Chondrocyte (in vitro differentiated cells): Measurements from ENCODE around the gene GABRB3. TPM values are rescaled to one million over a fixed set of nuclear protein-coding genes. Genes with fewer than 3 reads are reported as not detected.

ENCODE experiments used
- DNase-seq: peaks from one replicate; pipeline ENCODE4 v3.0.0; 2021; ENCODE audit warnings: mixed read lengths, low spot score
- H3K27ac Mint-ChIP-seq: one replicate; pipeline ENCODE4 v1.8.0; 2021; ENCODE audit warnings: mild to moderate bottlenecking, moderate library complexity, mixed read lengths; ENCODE audit not compliant: unreplicated experiment
- H3K27me3 Mint-ChIP-seq: 2 replicates; pipeline ENCODE4 v1.8.0; 2021; ENCODE audit warnings: low read depth, mixed read lengths
- H3K36me3 Mint-ChIP-seq: 2 replicates; pipeline ENCODE4 v1.8.0; 2021; ENCODE audit warnings: low read depth, mixed read lengths
- H3K4me1 Mint-ChIP-seq: 2 replicates; pipeline ENCODE4 v1.8.0; 2021; ENCODE audit warnings: low read depth, mild to moderate bottlenecking, mixed read lengths
- H3K4me3 Mint-ChIP-seq: one replicate; pipeline ENCODE4 v1.8.0; 2021; ENCODE audit warnings: mild to moderate bottlenecking, moderate library complexity, mixed read lengths; ENCODE audit not compliant: unreplicated experiment
- H3K9me3 Mint-ChIP-seq: 2 replicates; pipeline ENCODE4 v1.8.0; 2021; ENCODE audit warnings: low read depth, mixed read lengths
- total RNA-seq: library from RNA; stranded (reverse); gene quantifications from 3 replicates; pipeline ENCODE4 v1.2.1, GENCODE V29; 2021
- TF ChIP-seq, protein P1 (sequence below): fragments of 200-600 bp; sonication (generic); IDR thresholded peaks from 2 replicates; pipeline ENCODE4 v1.5.0; 2021; ENCODE audit warnings: antibody characterized with exemption, mild to moderate bottlenecking, moderate library complexity

GABRB3 gene
- total RNA-seq, 1 donor from 2014 or later, result 1.6 TPM

DNA sequence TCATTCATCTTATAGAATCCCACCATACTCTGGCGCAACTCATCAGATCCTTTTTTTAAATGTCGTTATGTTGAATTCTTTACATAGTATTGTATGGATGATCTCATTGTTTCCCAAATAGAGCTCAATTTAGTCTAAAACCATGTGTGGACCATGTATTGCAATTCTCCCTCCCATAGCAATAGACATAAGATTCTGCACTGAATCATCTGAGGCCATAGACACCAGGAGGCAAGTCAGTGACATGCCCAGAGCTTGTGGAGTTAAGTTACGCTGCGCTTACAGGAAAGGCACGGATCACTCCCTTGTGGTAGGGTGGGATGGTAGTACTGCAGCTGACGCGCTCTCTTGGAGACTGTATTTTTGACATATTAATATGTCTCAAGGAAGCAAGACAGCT lies 211.0 kb downstream of the GABRB3 start:
- Mint-ChIP-seq H3K27me3 (no peaks in the 10 kb centered on the region), H3K27ac (no peak overlapping the region), H3K4me3 (no peak overlapping the region), H3K9me3 (peaks cover 17% of the 10 kb centered on the region), H3K4me1 (no peaks in the 10 kb centered on the region), H3K36me3 (peaks cover 3% of the 10 kb centered on the region)
- TF ChIP-seq, protein P1, sequence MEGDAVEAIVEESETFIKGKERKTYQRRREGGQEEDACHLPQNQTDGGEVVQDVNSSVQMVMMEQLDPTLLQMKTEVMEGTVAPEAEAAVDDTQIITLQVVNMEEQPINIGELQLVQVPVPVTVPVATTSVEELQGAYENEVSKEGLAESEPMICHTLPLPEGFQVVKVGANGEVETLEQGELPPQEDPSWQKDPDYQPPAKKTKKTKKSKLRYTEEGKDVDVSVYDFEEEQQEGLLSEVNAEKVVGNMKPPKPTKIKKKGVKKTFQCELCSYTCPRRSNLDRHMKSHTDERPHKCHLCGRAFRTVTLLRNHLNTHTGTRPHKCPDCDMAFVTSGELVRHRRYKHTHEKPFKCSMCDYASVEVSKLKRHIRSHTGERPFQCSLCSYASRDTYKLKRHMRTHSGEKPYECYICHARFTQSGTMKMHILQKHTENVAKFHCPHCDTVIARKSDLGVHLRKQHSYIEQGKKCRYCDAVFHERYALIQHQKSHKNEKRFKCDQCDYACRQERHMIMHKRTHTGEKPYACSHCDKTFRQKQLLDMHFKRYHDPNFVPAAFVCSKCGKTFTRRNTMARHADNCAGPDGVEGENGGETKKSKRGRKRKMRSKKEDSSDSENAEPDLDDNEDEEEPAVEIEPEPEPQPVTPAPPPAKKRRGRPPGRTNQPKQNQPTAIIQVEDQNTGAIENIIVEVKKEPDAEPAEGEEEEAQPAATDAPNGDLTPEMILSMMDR, result no peak
- no peak for DNase-seq

DNA sequence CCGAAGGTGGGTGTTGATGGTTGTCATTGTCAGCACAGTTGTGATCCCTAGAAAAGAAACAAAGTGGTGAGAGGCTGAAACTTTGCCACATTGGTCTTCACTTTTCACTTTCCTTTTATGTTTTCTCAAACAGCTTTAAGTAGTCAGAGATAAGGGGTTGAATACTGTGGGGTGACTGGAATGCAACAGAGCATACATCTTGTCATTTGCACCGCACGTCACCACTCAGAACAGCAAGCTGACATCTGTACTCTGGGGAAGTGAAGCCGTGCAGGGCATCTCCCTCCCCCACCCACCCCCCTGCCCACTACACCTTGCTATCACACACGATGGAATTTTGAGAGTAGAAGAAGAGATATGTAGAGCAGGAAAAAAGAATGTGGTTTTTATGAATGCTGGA lies 211.7 kb downstream of the GABRB3 start:
- Mint-ChIP-seq H3K27me3 (no peaks in the 10 kb centered on the region), H3K4me1 (no peaks in the 10 kb centered on the region), H3K27ac (no peak overlapping the region), H3K4me3 (no peak overlapping the region), H3K36me3 (peaks cover 3% of the 10 kb centered on the region), H3K9me3 (peaks cover 21% of the 10 kb centered on the region)
- TF ChIP-seq, protein P1, result no peak
- DNase-seq, result no peak

DNA sequence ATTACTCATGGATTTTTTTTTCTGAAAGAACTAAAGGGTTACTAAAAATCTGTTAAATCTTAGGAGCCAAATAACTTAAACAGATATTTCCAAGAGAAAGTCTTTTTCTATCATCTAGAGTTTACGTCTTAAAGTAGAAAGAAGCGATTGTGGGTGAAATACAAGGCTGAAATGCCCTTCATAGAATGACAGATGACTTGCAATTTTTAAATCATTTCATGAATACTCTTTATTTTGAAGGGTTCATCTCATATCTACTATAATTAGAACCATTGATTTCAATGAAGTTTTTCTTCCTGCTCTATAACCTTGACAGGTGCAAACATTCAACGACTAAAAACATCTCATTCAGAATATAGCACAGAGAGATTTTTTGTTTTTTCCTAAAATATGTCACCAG lies 217.0 kb downstream of the GABRB3 start:
- no peaks in the 10 kb centered on the region for H3K4me1 Mint-ChIP-seq
- H3K4me3 Mint-ChIP-seq, result no peak overlapping the region
- peaks cover 3% of the 10 kb centered on the region for H3K36me3 Mint-ChIP-seq
- no peak overlapping the region for H3K27ac Mint-ChIP-seq
- H3K27me3 Mint-ChIP-seq, result no peaks in the 10 kb centered on the region
- TF ChIP-seq, protein P1, result no peak
- DNase-seq, result no peak
- H3K9me3 Mint-ChIP-seq, result peaks cover 32% of the 10 kb centered on the region

DNA sequence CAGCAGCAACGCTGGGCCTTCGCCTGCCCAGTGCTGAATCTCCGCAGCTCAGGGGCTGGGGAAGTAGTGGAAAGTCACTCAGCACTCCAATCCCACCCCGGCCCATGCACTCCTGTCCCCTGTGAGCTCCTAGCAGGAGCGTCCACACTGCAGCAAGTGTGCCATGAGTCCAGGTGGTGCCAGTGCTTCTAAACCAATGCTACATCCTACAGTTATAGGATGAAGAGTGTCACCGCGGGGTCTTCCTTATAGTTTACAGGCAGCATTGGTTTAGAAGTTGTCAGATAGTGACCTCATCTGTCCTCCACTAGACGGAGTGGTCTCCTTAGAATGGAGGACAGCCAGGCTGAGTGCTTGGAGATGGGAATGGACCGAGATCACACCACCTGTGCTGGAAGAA lies 221.4 kb downstream of the GABRB3 start:
- Mint-ChIP-seq H3K4me1 (no peaks in the 10 kb centered on the region), H3K9me3 (peaks cover 35% of the 10 kb centered on the region), H3K27ac (no peak overlapping the region), H3K36me3 (peaks cover 3% of the 10 kb centered on the region), H3K4me3 (no peak overlapping the region), H3K27me3 (no peaks in the 10 kb centered on the region)
- TF ChIP-seq, protein P1, result no peak
- no peak for DNase-seq

DNA sequence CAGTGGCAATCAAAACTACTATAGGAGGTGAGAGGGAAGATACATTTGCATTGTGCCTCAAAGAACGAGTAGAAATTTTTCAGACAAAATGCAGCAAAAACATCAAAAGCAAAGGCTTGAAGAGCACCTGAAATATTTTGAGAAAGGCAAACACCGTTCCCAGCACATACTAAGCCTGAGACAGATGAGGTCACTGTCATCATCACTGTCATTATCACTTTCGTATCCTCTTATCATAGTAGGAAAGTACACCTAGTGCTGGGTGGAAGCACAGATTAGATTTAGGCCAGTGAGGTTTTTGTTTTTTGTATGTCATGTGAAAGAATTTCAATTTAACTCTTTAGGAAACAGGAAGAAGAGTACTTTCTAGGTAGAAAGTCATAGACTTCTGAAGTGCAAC lies 222.0 kb downstream of the GABRB3 start:
- no peak for DNase-seq
- no peaks in the 10 kb centered on the region for H3K27me3 Mint-ChIP-seq
- H3K4me1 Mint-ChIP-seq, result no peaks in the 10 kb centered on the region
- TF ChIP-seq, protein P1, result no peak
- no peak overlapping the region for H3K4me3 Mint-ChIP-seq
- H3K36me3 Mint-ChIP-seq, result peaks cover 3% of the 10 kb centered on the region
- no peak overlapping the region for H3K27ac Mint-ChIP-seq
- peaks cover 30% of the 10 kb centered on the region for H3K9me3 Mint-ChIP-seq
